ENCODE results near the gene KANSL1. TPM values are rescaled to one million over a fixed set of nuclear protein-coding genes. Genes with fewer than 3 reads are reported as not detected.

Gene KANSL1
- polyA plus RNA-seq, 2 donors = 14.6 to 25.4 TPM

DNA sequence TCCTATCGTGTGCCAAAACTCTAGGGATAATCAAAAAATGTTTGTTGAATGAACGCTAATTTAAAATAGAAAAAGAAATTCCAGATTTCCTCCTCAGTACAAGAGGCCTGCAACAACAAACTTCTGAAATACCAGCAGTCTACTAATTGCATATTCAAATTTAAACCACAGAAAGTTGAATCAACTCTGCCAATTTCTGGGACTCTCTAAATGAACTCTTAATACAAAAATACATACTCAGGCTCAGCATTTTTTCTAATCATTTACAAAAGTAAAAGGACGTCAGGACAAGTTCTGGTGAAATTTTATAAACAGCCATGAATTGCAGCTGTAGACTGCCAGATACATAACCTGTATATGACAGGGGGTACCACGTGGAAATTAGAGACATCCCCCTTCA lies 49.0 kb downstream of the KANSL1 start:
- Histone ChIP-seq H3K36me3 (ENCODE audit: control insufficient read depth in 2 of 2, insufficient read depth in 2 of 2, low read length in 1 of 2) (no peaks in the 10 kb centered on the region), H3K4me3 (ENCODE audit: low read depth in 1 of 2, low read length in 2 of 2) (no peak overlapping the region), H3K27ac (ENCODE audit: low read depth in 2 of 2, low read length in 1 of 2) (no peak overlapping the region), H3K4me1 (ENCODE audit: control insufficient read depth in 2 of 2, insufficient read depth in 2 of 2, low read length in 1 of 2) (no peaks in the 10 kb centered on the region), H3K27me3 (ENCODE audit: control insufficient read depth in 1 of 2, insufficient read depth in 2 of 2, low read length in 2 of 2) (no peaks in the 10 kb centered on the region), H3K9me3 (ENCODE audit: control insufficient read depth in 2 of 2, insufficient read depth in 1 of 2, low read depth in 1 of 2, low read length in 1 of 2) (no peaks in the 10 kb centered on the region)
- 49 to 55% methylated on average over 4 of the region's 4 CpGs for WGBS, 2 donors

DNA sequence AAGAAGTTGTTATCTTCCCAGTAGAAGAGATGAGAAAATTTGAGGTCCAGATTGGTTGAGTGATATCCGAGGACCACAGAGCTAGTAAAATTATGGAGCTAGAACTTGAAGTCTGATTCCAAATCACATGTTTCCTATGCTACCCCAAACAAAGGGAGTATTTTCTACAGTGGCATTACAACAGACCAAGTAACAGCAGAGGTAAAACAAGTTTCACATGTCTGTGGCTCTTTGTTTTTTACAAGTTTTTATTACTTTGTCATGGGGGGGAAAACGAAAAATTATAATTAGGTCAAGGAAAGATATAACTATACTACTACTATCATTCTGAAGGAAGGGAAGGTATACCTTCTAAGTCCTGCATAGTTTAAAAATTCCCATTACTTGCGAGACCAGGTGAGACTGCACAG lies 49.4 kb downstream of the KANSL1 start:
- no peaks in the 10 kb centered on the region for H3K27me3 ChIP-seq (ENCODE audit: control insufficient read depth in 1 of 2, insufficient read depth in 2 of 2, low read length in 2 of 2)
- no peaks in the 10 kb centered on the region for H3K36me3 ChIP-seq (ENCODE audit: control insufficient read depth in 2 of 2, insufficient read depth in 2 of 2, low read length in 1 of 2)
- H3K9me3 ChIP-seq (ENCODE audit: control insufficient read depth in 2 of 2, insufficient read depth in 1 of 2, low read depth in 1 of 2, low read length in 1 of 2) = no peaks in the 10 kb centered on the region
- H3K4me1 ChIP-seq (ENCODE audit: control insufficient read depth in 2 of 2, insufficient read depth in 2 of 2, low read length in 1 of 2) = no peaks in the 10 kb centered on the region
- H3K4me3 ChIP-seq (ENCODE audit: low read depth in 1 of 2, low read length in 2 of 2) = no peak overlapping the region
- no peak overlapping the region for H3K27ac ChIP-seq (ENCODE audit: low read depth in 2 of 2, low read length in 1 of 2)
- WGBS, 2 donors = 59 to 62% methylated on average over 3 of the region's 3 CpGs

DNA sequence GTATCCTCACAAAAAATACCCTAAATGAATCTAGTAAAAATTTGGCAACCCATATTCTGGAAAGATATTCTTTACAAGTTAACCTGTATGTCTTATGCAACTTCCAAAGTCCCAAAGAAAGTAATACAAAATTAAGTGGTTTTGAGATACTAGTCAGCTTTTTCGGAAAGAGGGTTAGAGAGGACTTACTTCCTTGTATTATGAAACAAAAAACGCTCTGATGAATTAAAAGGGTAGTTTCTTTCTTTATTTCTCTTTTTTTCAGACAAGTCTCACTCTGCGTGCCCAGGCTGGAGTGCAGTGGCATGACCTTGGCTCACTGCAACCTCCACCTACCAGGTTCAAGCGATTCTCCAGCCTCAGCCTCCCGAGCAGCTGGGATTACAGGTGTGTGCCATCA lies 51.6 kb downstream of the KANSL1 start:
- 74 to 77% methylated on average over 5 of the region's 5 CpGs for WGBS, 2 donors
- Histone ChIP-seq H3K9me3 (ENCODE audit: control insufficient read depth in 2 of 2, insufficient read depth in 1 of 2, low read depth in 1 of 2, low read length in 1 of 2) (no peaks in the 10 kb centered on the region), H3K27ac (ENCODE audit: low read depth in 2 of 2, low read length in 1 of 2) (no peak overlapping the region), H3K4me1 (ENCODE audit: control insufficient read depth in 2 of 2, insufficient read depth in 2 of 2, low read length in 1 of 2) (no peaks in the 10 kb centered on the region), H3K27me3 (ENCODE audit: control insufficient read depth in 1 of 2, insufficient read depth in 2 of 2, low read length in 2 of 2) (no peaks in the 10 kb centered on the region), H3K36me3 (ENCODE audit: control insufficient read depth in 2 of 2, insufficient read depth in 2 of 2, low read length in 1 of 2) (no peaks in the 10 kb centered on the region), H3K4me3 (ENCODE audit: low read depth in 1 of 2, low read length in 2 of 2) (no peak overlapping the region)

DNA sequence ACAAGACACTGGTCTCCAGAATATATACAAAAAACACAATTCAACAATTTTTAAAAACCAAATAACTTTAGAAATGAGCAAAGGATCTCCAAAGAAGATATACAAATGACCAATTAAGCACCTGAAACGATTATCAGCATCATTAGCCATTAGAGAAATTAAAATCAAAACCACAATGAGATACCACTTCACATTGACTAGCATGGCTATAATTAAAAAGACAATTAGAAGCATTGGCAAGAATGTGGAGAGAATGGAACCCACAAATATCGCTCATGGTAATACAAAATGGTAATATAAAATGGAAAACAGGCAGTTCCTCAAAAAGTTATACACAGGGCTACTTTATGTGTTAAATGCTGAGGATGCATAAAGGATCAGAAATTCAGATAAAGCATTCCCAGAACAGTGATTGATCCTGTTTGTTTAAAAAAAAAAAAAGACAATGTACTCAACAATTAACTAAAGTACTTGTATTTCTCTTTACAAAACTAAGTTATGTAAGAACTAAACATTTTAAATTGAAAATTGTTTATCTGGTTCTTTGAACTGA lies 52.5 kb downstream of the KANSL1 start:
- no peaks in the 10 kb centered on the region for H3K4me1 ChIP-seq (ENCODE audit: control insufficient read depth in 2 of 2, insufficient read depth in 2 of 2, low read length in 1 of 2)
- H3K9me3 ChIP-seq (ENCODE audit: control insufficient read depth in 2 of 2, insufficient read depth in 1 of 2, low read depth in 1 of 2, low read length in 1 of 2) = no peaks in the 10 kb centered on the region
- no peaks in the 10 kb centered on the region for H3K27me3 ChIP-seq (ENCODE audit: control insufficient read depth in 1 of 2, insufficient read depth in 2 of 2, low read length in 2 of 2)
- H3K36me3 ChIP-seq (ENCODE audit: control insufficient read depth in 2 of 2, insufficient read depth in 2 of 2, low read length in 1 of 2) = no peaks in the 10 kb centered on the region
- no peak overlapping the region for H3K4me3 ChIP-seq (ENCODE audit: low read depth in 1 of 2, low read length in 2 of 2)
- 92 to 95% methylated on average over 2 of the region's 2 CpGs for WGBS, 2 donors
- no peak overlapping the region for H3K27ac ChIP-seq (ENCODE audit: low read depth in 2 of 2, low read length in 1 of 2)

DNA sequence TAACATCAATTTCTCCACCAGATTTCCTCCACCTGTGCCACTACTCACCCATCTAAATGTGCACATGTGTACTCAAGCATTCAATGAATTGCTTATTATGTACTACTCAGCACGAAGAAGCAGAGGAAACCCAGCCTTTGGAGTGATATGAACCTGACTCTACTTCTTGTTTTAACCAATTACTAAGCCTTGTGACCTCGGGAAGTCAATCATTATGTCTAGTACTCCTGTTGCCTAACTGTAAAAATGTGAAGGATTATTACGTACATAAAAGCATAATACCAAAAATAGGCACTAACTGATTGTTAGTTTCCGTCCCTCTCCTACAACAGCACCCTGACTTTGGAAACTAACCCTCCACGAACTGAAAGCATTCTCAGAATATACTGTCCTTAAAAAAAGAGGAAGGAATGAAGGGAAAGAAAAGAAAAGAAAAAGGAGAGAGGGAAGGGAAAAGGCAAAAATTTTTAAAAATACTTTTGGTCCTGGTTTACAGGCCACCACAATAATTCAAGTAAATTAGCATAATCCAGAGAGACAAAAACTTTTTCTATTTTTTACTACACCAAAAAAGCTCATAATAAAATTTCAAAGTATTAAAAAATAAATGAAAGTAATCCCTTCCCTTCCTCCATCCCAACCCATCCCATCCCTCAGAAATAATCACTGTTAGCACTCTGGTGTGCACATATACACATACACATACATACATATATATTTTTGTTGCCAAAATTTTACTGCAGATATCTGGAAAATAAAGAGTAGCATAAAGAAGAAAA lies 53.6 kb downstream of the KANSL1 start:
- H3K4me1 ChIP-seq (ENCODE audit: control insufficient read depth in 2 of 2, insufficient read depth in 2 of 2, low read length in 1 of 2) = no peaks in the 10 kb centered on the region
- H3K4me3 ChIP-seq (ENCODE audit: low read depth in 1 of 2, low read length in 2 of 2) = no peak overlapping the region
- no peaks in the 10 kb centered on the region for H3K9me3 ChIP-seq (ENCODE audit: control insufficient read depth in 2 of 2, insufficient read depth in 1 of 2, low read depth in 1 of 2, low read length in 1 of 2)
- no peaks in the 10 kb centered on the region for H3K36me3 ChIP-seq (ENCODE audit: control insufficient read depth in 2 of 2, insufficient read depth in 2 of 2, low read length in 1 of 2)
- no peaks in the 10 kb centered on the region for H3K27me3 ChIP-seq (ENCODE audit: control insufficient read depth in 1 of 2, insufficient read depth in 2 of 2, low read length in 2 of 2)
- WGBS, 2 donors = 54 to 66% methylated on average over 5 of the region's 5 CpGs
- H3K27ac ChIP-seq (ENCODE audit: low read depth in 2 of 2, low read length in 1 of 2) = no peak overlapping the region

DNA sequence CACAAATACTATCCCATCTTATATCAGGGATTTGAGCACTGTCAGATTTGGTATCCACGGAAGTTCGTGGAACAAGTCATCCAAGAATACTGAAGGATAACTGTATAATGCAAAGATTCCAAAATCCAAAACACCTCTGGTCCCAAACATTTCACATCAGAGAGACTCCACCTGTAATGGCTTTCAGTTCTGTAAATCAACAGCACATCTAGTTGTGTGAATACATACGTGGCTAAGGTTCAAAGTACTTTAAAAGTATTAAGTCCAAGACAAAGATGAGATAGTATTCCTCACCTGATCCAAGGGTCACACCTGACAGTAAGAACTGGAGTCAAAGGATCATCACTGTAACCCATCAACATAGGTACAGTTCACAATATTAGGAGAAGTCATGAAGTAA lies 54.8 kb downstream of the KANSL1 start:
- Histone ChIP-seq H3K36me3 (ENCODE audit: control insufficient read depth in 2 of 2, insufficient read depth in 2 of 2, low read length in 1 of 2) (no peaks in the 10 kb centered on the region), H3K9me3 (ENCODE audit: control insufficient read depth in 2 of 2, insufficient read depth in 1 of 2, low read depth in 1 of 2, low read length in 1 of 2) (no peaks in the 10 kb centered on the region), H3K4me3 (ENCODE audit: low read depth in 1 of 2, low read length in 2 of 2) (no peak overlapping the region), H3K27ac (ENCODE audit: low read depth in 2 of 2, low read length in 1 of 2) (no peak overlapping the region), H3K27me3 (ENCODE audit: control insufficient read depth in 1 of 2, insufficient read depth in 2 of 2, low read length in 2 of 2) (no peaks in the 10 kb centered on the region), H3K4me1 (ENCODE audit: control insufficient read depth in 2 of 2, insufficient read depth in 2 of 2, low read length in 1 of 2) (no peaks in the 10 kb centered on the region)
- WGBS, 2 donors = 56% methylated on average over 3 of the region's 3 CpGs

DNA sequence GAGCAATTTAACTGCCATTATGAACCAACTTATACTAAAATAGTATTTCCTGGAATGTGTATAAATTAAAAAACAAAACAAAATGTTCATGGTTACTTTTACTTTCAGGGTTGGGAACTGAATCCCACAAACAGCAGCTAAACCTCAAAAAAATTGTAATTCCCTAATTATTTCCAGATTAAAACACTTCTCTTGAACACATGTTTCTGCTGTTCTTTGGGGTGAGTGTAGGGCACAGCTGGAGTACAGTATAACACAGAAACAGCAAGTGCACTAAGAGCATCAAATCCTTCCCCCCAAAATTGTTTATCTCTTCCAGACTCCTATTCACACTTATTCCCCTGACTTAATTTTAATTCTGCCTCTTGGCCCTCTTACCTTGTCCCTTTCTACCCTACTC lies 56.4 kb downstream of the KANSL1 start:
- Histone ChIP-seq H3K4me1 (ENCODE audit: control insufficient read depth in 2 of 2, insufficient read depth in 2 of 2, low read length in 1 of 2) (no peaks in the 10 kb centered on the region), H3K27ac (ENCODE audit: low read depth in 2 of 2, low read length in 1 of 2) (no peak overlapping the region), H3K36me3 (ENCODE audit: control insufficient read depth in 2 of 2, insufficient read depth in 2 of 2, low read length in 1 of 2) (no peaks in the 10 kb centered on the region)

DNA sequence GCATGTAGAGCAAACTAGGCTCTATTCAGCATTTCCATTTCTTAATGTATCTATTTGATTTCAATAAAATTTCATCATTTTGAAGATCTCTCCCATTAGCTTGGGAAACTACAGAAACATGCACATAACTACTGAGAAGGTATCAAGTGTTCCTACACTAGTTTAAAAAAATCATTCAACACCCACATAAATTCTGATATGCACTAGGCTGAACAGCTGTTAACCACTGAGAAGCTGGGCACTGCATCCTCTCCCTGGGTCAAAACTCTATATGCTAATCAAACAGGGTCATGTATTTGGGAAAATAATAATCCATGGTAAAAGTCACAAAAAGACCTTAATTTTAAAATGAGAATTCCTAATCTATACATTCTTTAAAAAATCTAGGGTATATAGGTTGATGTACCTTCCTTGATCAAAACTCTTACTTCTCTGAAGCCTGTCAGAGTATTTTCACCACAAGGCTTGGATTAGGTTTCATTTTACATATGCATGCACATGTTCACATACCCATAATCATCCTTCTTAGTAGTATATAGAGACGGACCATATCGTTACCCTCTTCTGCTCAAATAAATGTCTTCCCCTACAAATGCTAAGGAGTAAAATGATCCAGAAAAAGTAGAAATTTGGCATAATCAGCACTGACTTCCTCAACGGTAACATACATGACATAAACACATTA lies 57.2 kb downstream of the KANSL1 start:
- Histone ChIP-seq H3K9me3 (ENCODE audit: control insufficient read depth in 2 of 2, insufficient read depth in 1 of 2, low read depth in 1 of 2, low read length in 1 of 2) (no peaks in the 10 kb centered on the region), H3K4me3 (ENCODE audit: low read depth in 1 of 2, low read length in 2 of 2) (no peak overlapping the region), H3K27ac (ENCODE audit: low read depth in 2 of 2, low read length in 1 of 2) (no peak overlapping the region), H3K4me1 (ENCODE audit: control insufficient read depth in 2 of 2, insufficient read depth in 2 of 2, low read length in 1 of 2) (no peaks in the 10 kb centered on the region), H3K36me3 (ENCODE audit: control insufficient read depth in 2 of 2, insufficient read depth in 2 of 2, low read length in 1 of 2) (no peaks in the 10 kb centered on the region), H3K27me3 (ENCODE audit: control insufficient read depth in 1 of 2, insufficient read depth in 2 of 2, low read length in 2 of 2) (no peaks in the 10 kb centered on the region)
- 74 to 79% methylated on average over 3 of the region's 3 CpGs for WGBS, 2 donors

More for the DNA sequence above, 56.4 kb downstream of the KANSL1 start:
- Histone ChIP-seq H3K9me3 (ENCODE audit: control insufficient read depth in 2 of 2, insufficient read depth in 1 of 2, low read depth in 1 of 2, low read length in 1 of 2) (no peaks in the 10 kb centered on the region), H3K4me3 (ENCODE audit: low read depth in 1 of 2, low read length in 2 of 2) (no peak overlapping the region), H3K27me3 (ENCODE audit: control insufficient read depth in 1 of 2, insufficient read depth in 2 of 2, low read length in 2 of 2) (no peaks in the 10 kb centered on the region)

DNA sequence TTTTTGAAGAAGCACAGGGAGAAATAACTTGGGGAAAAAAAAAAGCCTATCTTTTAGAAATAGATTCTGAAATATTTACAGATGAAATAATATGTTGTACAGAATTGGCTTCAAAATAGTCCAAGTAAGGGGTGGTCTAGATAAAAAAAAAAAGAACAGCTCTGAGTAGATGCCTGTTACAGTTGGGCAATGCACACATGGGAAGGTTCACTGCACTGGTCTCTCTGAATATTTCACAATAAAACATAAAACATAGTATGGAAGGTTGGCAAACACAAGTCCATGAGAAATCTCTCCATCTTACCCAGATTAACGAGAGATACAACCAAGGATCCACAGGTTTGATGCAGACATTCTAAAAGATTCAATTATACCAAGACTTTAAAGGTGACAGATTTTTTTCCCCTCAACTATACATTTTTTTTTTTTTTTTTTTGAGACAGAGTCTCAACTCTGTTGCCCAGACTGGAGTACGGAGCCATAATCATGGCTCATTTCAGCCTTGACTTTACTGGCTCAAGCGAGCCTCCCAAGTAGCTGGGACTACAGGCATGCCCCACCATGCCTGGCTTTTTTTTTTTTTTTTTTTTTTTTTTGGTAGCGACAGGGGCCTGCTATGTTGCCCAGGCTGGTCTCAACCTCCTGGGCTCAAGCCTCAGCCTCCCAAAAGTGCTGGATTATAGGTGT lies 58.0 kb downstream of the KANSL1 start:
- WGBS, 2 donors = 90 to 92% methylated on average over 4 of the region's 4 CpGs
- no peaks in the 10 kb centered on the region for H3K4me1 ChIP-seq (ENCODE audit: control insufficient read depth in 2 of 2, insufficient read depth in 2 of 2, low read length in 1 of 2)
- no peak overlapping the region for H3K4me3 ChIP-seq (ENCODE audit: low read depth in 1 of 2, low read length in 2 of 2)
- H3K27me3 ChIP-seq (ENCODE audit: control insufficient read depth in 1 of 2, insufficient read depth in 2 of 2, low read length in 2 of 2) = no peaks in the 10 kb centered on the region
- no peaks in the 10 kb centered on the region for H3K36me3 ChIP-seq (ENCODE audit: control insufficient read depth in 2 of 2, insufficient read depth in 2 of 2, low read length in 1 of 2)
- no peaks in the 10 kb centered on the region for H3K9me3 ChIP-seq (ENCODE audit: control insufficient read depth in 2 of 2, insufficient read depth in 1 of 2, low read depth in 1 of 2, low read length in 1 of 2)
- no peak overlapping the region for H3K27ac ChIP-seq (ENCODE audit: low read depth in 2 of 2, low read length in 1 of 2)
